GM23338 (cell line): Measurements from ENCODE around the gene SLA2. TPM values are rescaled to one million over a fixed set of nuclear protein-coding genes. Genes with fewer than 3 reads are reported as not detected.

Source experiments
- ATAC-seq: fragments of 200-7000 bp; cut with Tn5 transposase; 3 replicates; pipeline ENCODE4 v1.9.1; 2020
- DNase-seq: peaks from one replicate; pipeline ENCODE4 v3.0.0-alpha.2; 2015; ENCODE audit warnings: low spot score
- H2AFZ ChIP-seq: fragments of 200-600 bp; sonication (generic); 2 replicates; pipeline ENCODE4 v1.8.0; 2016; ENCODE audit warnings: antibody characterized with exemption, mild to moderate bottlenecking, moderate library complexity
- H3F3A ChIP-seq: fragments of 200-600 bp; sonication (generic); replicated peaks from 2 replicates; pipeline ENCODE4 v1.8.0; 2017; ENCODE audit warnings: antibody characterized with exemption, mixed run types, low read depth
- H3K27ac ChIP-seq: fragments of 200-600 bp; sonication (generic); 2 replicates; pipeline ENCODE4 v1.6.1; 2016; ENCODE audit warnings: low read depth
- H3K27me3 ChIP-seq: fragments of 200-600 bp; sonication (generic); 2 replicates; pipeline ENCODE4 v1.8.0; 2016; ENCODE audit warnings: mild to moderate bottlenecking, mixed run types, moderate library complexity; ENCODE audit not compliant: insufficient read depth
- H3K36me3 ChIP-seq: fragments of 200-600 bp; sonication (generic); 2 replicates; pipeline ENCODE4 v1.8.0; 2016; ENCODE audit warnings: mild to moderate bottlenecking; ENCODE audit not compliant: insufficient read depth
- H3K4me1 ChIP-seq: fragments of 200-600 bp; sonication (generic); 2 replicates; pipeline ENCODE4 v1.8.0; 2016; ENCODE audit warnings: mild to moderate bottlenecking, moderate library complexity; ENCODE audit not compliant: insufficient read depth
- H3K4me2 ChIP-seq: fragments of 200-600 bp; sonication (generic); 2 replicates; pipeline ENCODE4 v1.7.1; 2017; ENCODE audit warnings: mixed run types
- H3K4me3 ChIP-seq: fragments of 200-600 bp; sonication (generic); 2 replicates; pipeline ENCODE4 v1.6.1; 2016; ENCODE audit warnings: mixed run types
- H3K79me2 ChIP-seq: fragments of 200-600 bp; sonication (generic); replicated peaks from 2 replicates; pipeline ENCODE4 v1.8.0; 2017; ENCODE audit warnings: mild to moderate bottlenecking; ENCODE audit not compliant: insufficient read depth
- H3K9me2 ChIP-seq: fragments of 200-600 bp; sonication (generic); 2 replicates; pipeline ENCODE4 v1.8.0; 2017; ENCODE audit not compliant: insufficient read depth
- H4K20me1 ChIP-seq: fragments of 200-600 bp; sonication (generic); replicated peaks from 2 replicates; pipeline ENCODE4 v1.8.0; 2017; ENCODE audit warnings: mild to moderate bottlenecking; ENCODE audit not compliant: insufficient read depth
- H3K27ac Mint-ChIP-seq: 2 replicates; pipeline ENCODE4 v1.8.0; 2020; ENCODE audit warnings: inconsistent platforms, mild to moderate bottlenecking, moderate library complexity, mixed read lengths
- H3K27me3 Mint-ChIP-seq: 3 replicates; pipeline ENCODE4 v1.8.0; 2022; ENCODE audit warnings: low read depth, mild to moderate bottlenecking, moderate library complexity, mixed read lengths, inconsistent platforms; ENCODE audit not compliant: insufficient read depth, poor library complexity
- H3K36me3 Mint-ChIP-seq: 3 replicates; pipeline ENCODE4 v1.8.0; 2021; ENCODE audit warnings: low read depth, mild to moderate bottlenecking, inconsistent platforms, moderate library complexity, mixed read lengths
- H3K4me1 Mint-ChIP-seq: 3 replicates; pipeline ENCODE4 v1.8.0; 2020; ENCODE audit warnings: mild to moderate bottlenecking, inconsistent platforms, mixed read lengths
- H3K4me3 Mint-ChIP-seq: 3 replicates; pipeline ENCODE4 v1.8.0; 2021; ENCODE audit warnings: moderate library complexity, mild to moderate bottlenecking, inconsistent platforms, mixed read lengths
- H3K9me3 Mint-ChIP-seq: 3 replicates; pipeline ENCODE4 v1.8.0; 2020; ENCODE audit warnings: moderate library complexity, mild to moderate bottlenecking, inconsistent platforms, mixed read lengths
- CTCF ChIP-seq, 2 experiments: fragments of 200-600 bp in 1 of 2; sonication (generic) in 1 of 2; conservative IDR thresholded peaks; 2 replicates each; pipeline versions ENCODE4 v1.5.1 to v1.6.1; 2016 to 2017; ENCODE audit warnings: antibody characterized with exemption in 2 of 2, low read depth in 2 of 2, mild to moderate bottlenecking in 2 of 2, moderate library complexity in 1 of 2
- EZH2 ChIP-seq: fragments of 200-600 bp; sonication (generic); IDR thresholded peaks from one replicate; pipeline ENCODE4 v1.8.0; 2017; ENCODE audit warnings: antibody characterized with exemption, mild to moderate bottlenecking, low read depth; ENCODE audit not compliant: unreplicated experiment
- EZH2phosphoT487 ChIP-seq: fragments of 200-600 bp; sonication (generic); IDR thresholded peaks from one replicate; pipeline ENCODE4 v1.8.1; 2018; ENCODE audit warnings: antibody characterized with exemption; ENCODE audit not compliant: unreplicated experiment
- JUNB ChIP-seq: IDR thresholded peaks from one replicate; pipeline ENCODE4 v1.6.1; 2016; ENCODE audit warnings: antibody characterized with exemption; ENCODE audit not compliant: unreplicated experiment
- ZNF114 ChIP-seq: fragments of 250-450 bp; sonication (Bioruptor Pico); IDR thresholded peaks from 2 replicates; pipeline ENCODE4 v1.5.0; 2020; ENCODE audit warnings: mild to moderate bottlenecking, moderate library complexity
- ZNF331 ChIP-seq: fragments of 250-450 bp; sonication (Bioruptor Pico); IDR thresholded peaks from 2 replicates; pipeline ENCODE4 v1.5.0; 2020; ENCODE audit warnings: low read depth, mild to moderate bottlenecking, moderate library complexity
- polyA plus RNA-seq: library from polyadenylated mRNA; unstranded; fragments of >200 nt; fragmentation: Nextera tagmentation; extraction: Ambion mirVana; gene quantifications from 2 replicates; pipeline ENCODE4 v1.2.1, GENCODE V29; 2016
- total RNA-seq: library from RNA; depleted of rRNA; stranded (reverse); fragments of >200 nt; shearing (Covaris generic); gene quantifications from 2 replicates; pipeline ENCODE4 v1.2.3, GENCODE V29; 2014
- TF ChIP-seq, protein P1 (sequence below): IDR thresholded peaks from one replicate; pipeline ENCODE4 v1.6.1; 2018; ENCODE audit warnings: antibody characterized with exemption; ENCODE audit not compliant: unreplicated experiment
- TF ChIP-seq, protein P2 (sequence below): fragments of 250-450 bp; sonication (Bioruptor Pico); IDR thresholded peaks from 2 replicates; pipeline ENCODE4 v1.5.0; 2020; ENCODE audit warnings: mild to moderate bottlenecking, moderate library complexity

SLA2 gene
- total and polyA plus RNA-seq, 2 experiments from 2014 or later, result 0.18 TPM; not detected in 1

- Histone ChIP-seq H4K20me1 (peaks cover 2% of the 10 kb centered on the region; the same call in 1 of the 2 replicates), H3K27ac (peak overlapping the region; percentile 36; the same call in 1 of the 2 replicates), H3K4me1 (peaks cover 15% of the 10 kb centered on the region; the same call in 1 of the 2 replicates), H2AFZ (no peak overlapping the region), H3K79me2 (peaks cover 7% of the 10 kb centered on the region), H3K4me2 (no peak overlapping the region), H3F3A (peaks cover 8% of the 10 kb centered on the region), H3K36me3 (0 out of 2 replicates have a peak, but pooled peaks cover 2% of the 10 kb centered on the region), H3K27me3 (no peaks in the 10 kb centered on the region), H3K9me2 (0 out of 2 replicates have a peak, but pooled peaks cover 2% of the 10 kb centered on the region), H3K4me3 (no peak overlapping the region)
- DNase-seq (peak; percentile 76), ATAC-seq (peak; percentile 81)
- peaks cover 11% of the 10 kb centered on the region; the same call in 2 of the 3 replicates for H3K9me3 Mint-ChIP-seq
- H3K27ac Mint-ChIP-seq, result peak overlapping the region; percentile 50; the same call in 1 of the 2 replicates
- peaks cover 5% of the 10 kb centered on the region for H3K27me3 Mint-ChIP-seq
- H3K4me3 Mint-ChIP-seq, result no peak overlapping the region
- H3K36me3 Mint-ChIP-seq, result peaks cover 74% of the 10 kb centered on the region
- peaks cover 34% of the 10 kb centered on the region for H3K4me1 Mint-ChIP-seq
- TF ChIP-seq ZNF331 (CRISPR knock-in tag), result no peak
- TF ChIP-seq CTCF (conservative IDR thresholded peaks at IDR 0.05; ENCODE audit: low read depth in 2 of 2), result peak; percentile 55 to 81
Measured at GRCh38 chr20:36591854-36592641, 53.9 kb downstream of the SLA2 start.

DNA sequence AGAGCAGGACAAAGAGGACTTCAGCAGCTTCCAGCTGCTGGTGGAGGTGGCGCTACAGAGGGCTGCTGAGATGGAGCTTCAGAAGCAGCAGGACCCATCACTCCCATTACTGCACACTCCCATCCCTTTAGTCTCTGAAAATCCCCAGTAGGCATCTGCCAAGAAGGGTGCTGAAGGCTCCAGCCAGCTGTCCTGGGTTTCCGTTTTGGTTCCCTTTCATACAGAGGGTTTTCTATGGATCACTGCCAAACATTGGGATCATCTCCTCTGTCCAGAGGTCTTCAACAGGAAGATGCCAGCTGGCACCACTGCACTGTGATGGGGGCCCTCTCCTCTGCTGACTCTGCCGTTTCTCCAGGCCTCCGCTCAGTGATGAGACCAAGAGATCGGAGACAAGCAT lies 54.7 kb downstream of the SLA2 start:
- ATAC-seq (no peak), DNase-seq (no peak)
- Histone ChIP-seq H3K36me3 (peaks cover 10% of the 10 kb centered on the region; the same call in 1 of the 2 replicates), H3K4me2 (no peak overlapping the region), H3K9me2 (0 out of 2 replicates have a peak, but pooled peaks cover 6% of the 10 kb centered on the region), H3K4me3 (no peak overlapping the region), H2AFZ (no peak overlapping the region), H3K79me2 (peaks cover 13% of the 10 kb centered on the region), H4K20me1 (peaks cover 2% of the 10 kb centered on the region; the same call in 1 of the 2 replicates), H3K27me3 (no peaks in the 10 kb centered on the region), H3K27ac (0 out of 2 replicates have a peak overlapping the region, but pooled peaks have one; percentile 36), H3F3A (peaks cover 15% of the 10 kb centered on the region), H3K4me1 (peaks cover 22% of the 10 kb centered on the region)
- TF ChIP-seq JUNB (no peak), EZH2phosphoT487 (no peak), EZH2 (no peak), ZNF114 (no peak)
- TF ChIP-seq, protein P1, sequence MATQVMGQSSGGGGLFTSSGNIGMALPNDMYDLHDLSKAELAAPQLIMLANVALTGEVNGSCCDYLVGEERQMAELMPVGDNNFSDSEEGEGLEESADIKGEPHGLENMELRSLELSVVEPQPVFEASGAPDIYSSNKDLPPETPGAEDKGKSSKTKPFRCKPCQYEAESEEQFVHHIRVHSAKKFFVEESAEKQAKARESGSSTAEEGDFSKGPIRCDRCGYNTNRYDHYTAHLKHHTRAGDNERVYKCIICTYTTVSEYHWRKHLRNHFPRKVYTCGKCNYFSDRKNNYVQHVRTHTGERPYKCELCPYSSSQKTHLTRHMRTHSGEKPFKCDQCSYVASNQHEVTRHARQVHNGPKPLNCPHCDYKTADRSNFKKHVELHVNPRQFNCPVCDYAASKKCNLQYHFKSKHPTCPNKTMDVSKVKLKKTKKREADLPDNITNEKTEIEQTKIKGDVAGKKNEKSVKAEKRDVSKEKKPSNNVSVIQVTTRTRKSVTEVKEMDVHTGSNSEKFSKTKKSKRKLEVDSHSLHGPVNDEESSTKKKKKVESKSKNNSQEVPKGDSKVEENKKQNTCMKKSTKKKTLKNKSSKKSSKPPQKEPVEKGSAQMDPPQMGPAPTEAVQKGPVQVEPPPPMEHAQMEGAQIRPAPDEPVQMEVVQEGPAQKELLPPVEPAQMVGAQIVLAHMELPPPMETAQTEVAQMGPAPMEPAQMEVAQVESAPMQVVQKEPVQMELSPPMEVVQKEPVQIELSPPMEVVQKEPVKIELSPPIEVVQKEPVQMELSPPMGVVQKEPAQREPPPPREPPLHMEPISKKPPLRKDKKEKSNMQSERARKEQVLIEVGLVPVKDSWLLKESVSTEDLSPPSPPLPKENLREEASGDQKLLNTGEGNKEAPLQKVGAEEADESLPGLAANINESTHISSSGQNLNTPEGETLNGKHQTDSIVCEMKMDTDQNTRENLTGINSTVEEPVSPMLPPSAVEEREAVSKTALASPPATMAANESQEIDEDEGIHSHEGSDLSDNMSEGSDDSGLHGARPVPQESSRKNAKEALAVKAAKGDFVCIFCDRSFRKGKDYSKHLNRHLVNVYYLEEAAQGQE, result no peak
- TF ChIP-seq, protein P2, sequence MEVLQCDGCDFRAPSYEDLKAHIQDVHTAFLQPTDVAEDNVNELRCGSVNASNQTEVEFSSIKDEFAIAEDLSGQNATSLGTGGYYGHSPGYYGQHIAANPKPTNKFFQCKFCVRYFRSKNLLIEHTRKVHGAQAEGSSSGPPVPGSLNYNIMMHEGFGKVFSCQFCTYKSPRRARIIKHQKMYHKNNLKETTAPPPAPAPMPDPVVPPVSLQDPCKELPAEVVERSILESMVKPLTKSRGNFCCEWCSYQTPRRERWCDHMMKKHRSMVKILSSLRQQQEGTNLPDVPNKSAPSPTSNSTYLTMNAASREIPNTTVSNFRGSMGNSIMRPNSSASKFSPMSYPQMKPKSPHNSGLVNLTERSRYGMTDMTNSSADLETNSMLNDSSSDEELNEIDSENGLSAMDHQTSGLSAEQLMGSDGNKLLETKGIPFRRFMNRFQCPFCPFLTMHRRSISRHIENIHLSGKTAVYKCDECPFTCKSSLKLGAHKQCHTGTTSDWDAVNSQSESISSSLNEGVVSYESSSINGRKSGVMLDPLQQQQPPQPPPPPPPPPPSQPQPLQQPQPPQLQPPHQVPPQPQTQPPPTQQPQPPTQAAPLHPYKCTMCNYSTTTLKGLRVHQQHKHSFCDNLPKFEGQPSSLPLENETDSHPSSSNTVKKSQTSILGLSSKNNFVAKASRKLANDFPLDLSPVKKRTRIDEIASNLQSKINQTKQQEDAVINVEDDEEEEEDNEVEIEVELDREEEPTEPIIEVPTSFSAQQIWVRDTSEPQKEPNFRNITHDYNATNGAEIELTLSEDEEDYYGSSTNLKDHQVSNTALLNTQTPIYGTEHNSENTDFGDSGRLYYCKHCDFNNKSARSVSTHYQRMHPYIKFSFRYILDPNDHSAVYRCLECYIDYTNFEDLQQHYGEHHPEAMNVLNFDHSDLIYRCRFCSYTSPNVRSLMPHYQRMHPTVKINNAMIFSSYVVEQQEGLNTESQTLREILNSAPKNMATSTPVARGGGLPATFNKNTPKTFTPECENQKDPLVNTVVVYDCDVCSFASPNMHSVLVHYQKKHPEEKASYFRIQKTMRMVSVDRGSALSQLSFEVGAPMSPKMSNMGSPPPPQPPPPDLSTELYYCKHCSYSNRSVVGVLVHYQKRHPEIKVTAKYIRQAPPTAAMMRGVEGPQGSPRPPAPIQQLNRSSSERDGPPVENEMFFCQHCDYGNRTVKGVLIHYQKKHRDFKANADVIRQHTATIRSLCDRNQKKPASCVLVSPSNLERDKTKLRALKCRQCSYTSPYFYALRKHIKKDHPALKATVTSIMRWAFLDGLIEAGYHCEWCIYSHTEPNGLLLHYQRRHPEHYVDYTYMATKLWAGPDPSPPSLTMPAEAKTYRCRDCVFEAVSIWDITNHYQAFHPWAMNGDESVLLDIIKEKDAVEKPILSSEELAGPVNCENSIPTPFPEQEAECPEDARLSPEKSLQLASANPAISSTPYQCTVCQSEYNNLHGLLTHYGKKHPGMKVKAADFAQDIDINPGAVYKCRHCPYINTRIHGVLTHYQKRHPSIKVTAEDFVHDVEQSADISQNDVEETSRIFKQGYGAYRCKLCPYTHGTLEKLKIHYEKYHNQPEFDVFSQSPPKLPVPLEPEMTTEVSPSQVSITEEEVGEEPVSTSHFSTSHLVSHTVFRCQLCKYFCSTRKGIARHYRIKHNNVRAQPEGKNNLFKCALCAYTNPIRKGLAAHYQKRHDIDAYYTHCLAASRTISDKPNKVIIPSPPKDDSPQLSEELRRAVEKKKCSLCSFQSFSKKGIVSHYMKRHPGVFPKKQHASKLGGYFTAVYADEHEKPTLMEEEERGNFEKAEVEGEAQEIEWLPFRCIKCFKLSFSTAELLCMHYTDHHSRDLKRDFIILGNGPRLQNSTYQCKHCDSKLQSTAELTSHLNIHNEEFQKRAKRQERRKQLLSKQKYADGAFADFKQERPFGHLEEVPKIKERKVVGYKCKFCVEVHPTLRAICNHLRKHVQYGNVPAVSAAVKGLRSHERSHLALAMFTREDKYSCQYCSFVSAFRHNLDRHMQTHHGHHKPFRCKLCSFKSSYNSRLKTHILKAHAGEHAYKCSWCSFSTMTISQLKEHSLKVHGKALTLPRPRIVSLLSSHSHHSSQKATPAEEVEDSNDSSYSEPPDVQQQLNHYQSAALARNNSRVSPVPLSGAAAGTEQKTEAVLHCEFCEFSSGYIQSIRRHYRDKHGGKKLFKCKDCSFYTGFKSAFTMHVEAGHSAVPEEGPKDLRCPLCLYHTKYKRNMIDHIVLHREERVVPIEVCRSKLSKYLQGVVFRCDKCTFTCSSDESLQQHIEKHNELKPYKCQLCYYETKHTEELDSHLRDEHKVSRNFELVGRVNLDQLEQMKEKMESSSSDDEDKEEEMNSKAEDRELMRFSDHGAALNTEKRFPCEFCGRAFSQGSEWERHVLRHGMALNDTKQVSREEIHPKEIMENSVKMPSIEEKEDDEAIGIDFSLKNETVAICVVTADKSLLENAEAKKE (CRISPR knock-in tag), result no peak
- peaks cover 82% of the 10 kb centered on the region for H3K36me3 Mint-ChIP-seq
- peaks cover 7% of the 10 kb centered on the region for H3K27me3 Mint-ChIP-seq
- H3K27ac Mint-ChIP-seq, result peak overlapping the region; percentile 50; the same call in 1 of the 2 replicates
- H3K9me3 Mint-ChIP-seq, result peaks cover 18% of the 10 kb centered on the region
- H3K4me1 Mint-ChIP-seq, result peaks cover 41% of the 10 kb centered on the region
- H3K4me3 Mint-ChIP-seq, result no peak overlapping the region
